Loucy (cell line): ENCODE data around the gene RIPOR3.
"Not testable (repeated sequence)": the region's sequence is repeated elsewhere in the genome, so short reads cannot be mapped to it uniquely, and the experiment has no call there.

Experiments
- H2AFZ ChIP-seq: fragments of 200-600 bp; sonication (generic); 2 replicates; pipeline ENCODE4 v1.6.0; 2016; ENCODE audit warnings: antibody characterized with exemption, mild to moderate bottlenecking, low read length, moderate library complexity
- H3F3A ChIP-seq: fragments of 200-600 bp; 2 replicates; pipeline ENCODE4 v1.6.0; 2016; ENCODE audit warnings: antibody characterized with exemption, low read depth, mild to moderate bottlenecking
- H3K27me3 ChIP-seq: fragments of 200-600 bp; sonication (generic); 2 replicates; pipeline ENCODE4 v1.6.1; 2014; ENCODE audit warnings: low read length, mild to moderate bottlenecking; ENCODE audit not compliant: insufficient read depth, poor library complexity, severe bottlenecking
- H3K36me3 ChIP-seq: fragments of 200-600 bp; sonication (generic); 2 replicates; pipeline ENCODE4 v1.6.1; 2016; ENCODE audit warnings: low read length; ENCODE audit not compliant: insufficient read depth
- H3K4me1 ChIP-seq: fragments of 200-600 bp; sonication (generic); 2 replicates; pipeline ENCODE4 v1.5.1; 2014; ENCODE audit warnings: low read length, mild to moderate bottlenecking; ENCODE audit not compliant: insufficient read depth, poor library complexity, severe bottlenecking
- H3K4me2 ChIP-seq: fragments of 200-600 bp; sonication (generic); 2 replicates; pipeline ENCODE4 v1.6.0; 2014; ENCODE audit warnings: antibody characterized with exemption, low read length, low read depth, mild to moderate bottlenecking; ENCODE audit not compliant: poor library complexity, severe bottlenecking
- H3K4me3 ChIP-seq: fragments of 200-600 bp; sonication (generic); 2 replicates; pipeline ENCODE4 v1.5.1; 2014; ENCODE audit warnings: low read length, mild to moderate bottlenecking, mixed read lengths; ENCODE audit not compliant: poor library complexity, severe bottlenecking
- H3K79me2 ChIP-seq: fragments of 200-600 bp; sonication (generic); 2 replicates; pipeline ENCODE4 v1.6.1; 2014; ENCODE audit warnings: low read length; ENCODE audit not compliant: insufficient read depth
- H3K9ac ChIP-seq: fragments of 200-600 bp; sonication (generic); 2 replicates; pipeline ENCODE4 v1.6.0; 2014; ENCODE audit warnings: mild to moderate bottlenecking, low read depth, low read length, moderate library complexity; ENCODE audit not compliant: poor library complexity, severe bottlenecking
- H3K9me2 ChIP-seq: fragments of 200-600 bp; sonication (generic); replicated peaks from 2 replicates; pipeline ENCODE4 v1.6.1; 2016; ENCODE audit warnings: low read depth, low read length, mixed read lengths
- H3K9me3 ChIP-seq: fragments of 200-600 bp; sonication (generic); 2 replicates; pipeline ENCODE4 v1.6.1; 2014; ENCODE audit warnings: mild to moderate bottlenecking, antibody characterized with exemption, low read length, low read depth; ENCODE audit not compliant: insufficient read depth
- H4K20me1 ChIP-seq: fragments of 200-600 bp; sonication (generic); 2 replicates; pipeline ENCODE4 v1.6.0; 2014; ENCODE audit warnings: antibody characterized with exemption, low read length, mild to moderate bottlenecking; ENCODE audit not compliant: insufficient read depth, poor library complexity, severe bottlenecking
- CTCF ChIP-seq: fragments of 200-600 bp; sonication (generic); conservative IDR thresholded peaks from 2 replicates; pipeline ENCODE4 v1.5.1; 2014; ENCODE audit warnings: mild to moderate bottlenecking, antibody characterized with exemption, low read length
- EZH2phosphoT487 ChIP-seq: fragments of 200-600 bp; IDR thresholded peaks from 2 replicates; pipeline ENCODE4 v1.6.1; 2018; ENCODE audit warnings: antibody characterized with exemption, mild to moderate bottlenecking, moderate library complexity, borderline replicate concordance

The RIPOR3 gene

GRCh38 chr20:50645253-50646068, 45.9 kb downstream of the RIPOR3 start:
- TF ChIP-seq CTCF, result no peak
- Histone ChIP-seq H2AFZ (no peak overlapping the region), H3K9me3 (no peaks in the 10 kb centered on the region; the same call in 1 of the 2 replicates), H3K4me2 (no peak overlapping the region), H3K27me3 (no peaks in the 10 kb centered on the region), H3K4me1 (no peaks in the 10 kb centered on the region), H3K9ac (no peak overlapping the region), H4K20me1 (no peaks in the 10 kb centered on the region), H3K9me2 (no peaks in the 10 kb centered on the region), H3K4me3 (no peak overlapping the region), H3F3A (no peaks in the 10 kb centered on the region), H3K36me3 (no peaks in the 10 kb centered on the region), H3K79me2 (no peaks in the 10 kb centered on the region)

GRCh38 chr20:50642288-50642803, 49.0 kb downstream of the RIPOR3 start:
- Histone ChIP-seq H3K4me3 (no peak overlapping the region), H3K4me2 (no peak overlapping the region), H3K9ac (no peak overlapping the region), H3K79me2 (no peaks in the 10 kb centered on the region), H3F3A (no peaks in the 10 kb centered on the region), H3K9me2 (no peaks in the 10 kb centered on the region), H3K36me3 (no peaks in the 10 kb centered on the region), H3K27me3 (no peaks in the 10 kb centered on the region), H3K9me3 (no peaks in the 10 kb centered on the region; the same call in 1 of the 2 replicates), H2AFZ (no peak overlapping the region), H3K4me1 (no peaks in the 10 kb centered on the region), H4K20me1 (no peaks in the 10 kb centered on the region)
- TF ChIP-seq EZH2phosphoT487, result no peak
- TF ChIP-seq CTCF, result no peak

GRCh38 chr20:50641625-50642287, 49.6 kb downstream of the RIPOR3 start:
- not testable (repeated sequence) for H3K79me2 ChIP-seq, H3K4me2 ChIP-seq, H3K27me3 ChIP-seq, H3K4me1 ChIP-seq, H3K4me3 ChIP-seq, H4K20me1 ChIP-seq, H3F3A ChIP-seq, H3K9me3 ChIP-seq, H3K9me2 ChIP-seq, H3K36me3 ChIP-seq, H3K9ac ChIP-seq, H2AFZ ChIP-seq

- not testable (repeated sequence) for H3K4me2 ChIP-seq, H3K4me3 ChIP-seq, H3K9ac ChIP-seq, H3K4me1 ChIP-seq, H3K79me2 ChIP-seq, H4K20me1 ChIP-seq, H3K9me2 ChIP-seq, H3K27me3 ChIP-seq, H3K36me3 ChIP-seq, H2AFZ ChIP-seq, H3K9me3 ChIP-seq, H3F3A ChIP-seq
Observed at GRCh38 chr20:50639971-50640711, 51.2 kb downstream of the RIPOR3 start.

- H3K9me2 ChIP-seq, H3K4me3 ChIP-seq, H3K9me3 ChIP-seq, H4K20me1 ChIP-seq, H3K27me3 ChIP-seq, H3K79me2 ChIP-seq, H3F3A ChIP-seq, H2AFZ ChIP-seq, H3K36me3 ChIP-seq, H3K9ac ChIP-seq, H3K4me1 ChIP-seq, H3K4me2 ChIP-seq: not testable (repeated sequence)
Observed at GRCh38 chr20:50638015-50638847, 53.1 kb downstream of the RIPOR3 start.
